GM06990 (cell line): ENCODE data around the gene TEX54.
A peak's percentile ranks its signal among the peaks of the same experiment; 100 is the strongest.
"Not testable (repeated sequence)": the region's sequence is repeated elsewhere in the genome, so short reads cannot be mapped to it uniquely, and the experiment has no call there.

Experiments used
- DNase-seq: peaks from one replicate; pipeline ENCODE4 v3.0.0-alpha.2; 2011; ENCODE audit not compliant: insufficient read length; ENCODE audit errors: extremely low read depth
- H3K27me3 ChIP-seq: replicated peaks from 2 replicates; pipeline ENCODE4 v1.6.0; 2011; ENCODE audit warnings: low read length; ENCODE audit not compliant: control insufficient read depth, insufficient read depth
- H3K36me3 ChIP-seq: 2 replicates; pipeline ENCODE4 v1.5.1; 2011; ENCODE audit warnings: low read length; ENCODE audit not compliant: control insufficient read depth, insufficient read depth
- H3K4me3 ChIP-seq: replicated peaks from 2 replicates; pipeline ENCODE4 v1.5.1; 2011; ENCODE audit warnings: low read depth, mild to moderate bottlenecking, control low read depth, low read length
- CTCF ChIP-seq: IDR thresholded peaks from 2 replicates; pipeline ENCODE4 v1.5.1; 2011; ENCODE audit warnings: low read length, control low read depth, mild to moderate bottlenecking, inconsistent platforms; ENCODE audit not compliant: insufficient read depth, poor library complexity, severe bottlenecking

The TEX54 gene

GRCh38 chr11:62844154-62844553 is 11.5 kb upstream of the TEX54 start:
- Histone ChIP-seq H3K4me3 (no peak overlapping the region), H3K27me3 (no peaks in the 10 kb centered on the region), H3K36me3 (no peaks in the 10 kb centered on the region)
- no peak for DNase-seq
- no peak for TF ChIP-seq CTCF

GRCh38 chr11:62843466-62843865 is 10.8 kb upstream of the TEX54 start:
- no peaks in the 10 kb centered on the region for H3K27me3 ChIP-seq
- DNase-seq, result no peak
- no peak overlapping the region for H3K4me3 ChIP-seq
- H3K36me3 ChIP-seq, result no peaks in the 10 kb centered on the region
- TF ChIP-seq CTCF, result no peak

GRCh38 chr11:62842891-62843290 is 10.2 kb upstream of the TEX54 start:
- H3K27me3 ChIP-seq, H3K36me3 ChIP-seq, DNase-seq, H3K4me3 ChIP-seq: not testable (repeated sequence)

GRCh38 chr11:62842171-62842741 is 9.6 kb upstream of the TEX54 start:
- DNase-seq, result peak; percentile 77
- Histone ChIP-seq H3K27me3 (no peaks in the 10 kb centered on the region), H3K36me3 (no peaks in the 10 kb centered on the region; the same call in none of the 2 replicates), H3K4me3 (peak overlapping the region; percentile 53)
- TF ChIP-seq CTCF, result no peak

GRCh38 chr11:62841361-62842170 is 8.9 kb upstream of the TEX54 start:
- Histone ChIP-seq H3K27me3 (no peaks in the 10 kb centered on the region), H3K36me3 (no peaks in the 10 kb centered on the region; the same call in none of the 2 replicates), H3K4me3 (peak overlapping the region; percentile 53)
- TF ChIP-seq CTCF, result no peak
- DNase-seq, result peak; percentile 86

GRCh38 chr11:62840721-62841360 is 8.2 kb upstream of the TEX54 start:
- not testable (repeated sequence) for H3K27me3 ChIP-seq, H3K36me3 ChIP-seq
- DNase-seq, result peak; percentile 91
- H3K4me3 ChIP-seq, result peak overlapping the region; percentile 84
